ENCODE data around the gene NBAS.
"Not testable (repeated sequence)": the region's sequence is repeated elsewhere in the genome, so short reads cannot be mapped to it uniquely, and the experiment has no call there.

NBAS gene

DNA sequence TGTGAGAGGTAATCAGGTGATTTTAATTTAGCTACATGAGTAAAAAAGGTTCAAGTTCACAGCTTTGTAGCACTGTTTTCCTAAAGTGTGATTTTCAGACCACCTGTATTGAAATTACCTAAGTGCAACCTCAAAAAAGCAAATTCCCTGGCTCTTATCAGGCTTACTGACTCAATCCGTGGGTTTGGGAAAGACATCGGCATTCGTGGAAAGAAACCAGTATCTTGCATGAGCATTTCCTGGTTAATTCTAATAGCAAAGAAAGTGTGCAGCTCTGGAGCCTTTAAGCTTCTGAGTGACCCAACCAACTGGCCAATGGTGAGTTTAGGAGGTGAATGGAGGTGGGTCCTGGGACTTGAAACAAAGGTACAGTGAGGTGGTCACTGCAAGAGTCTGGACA lies 300.9 kb downstream of the NBAS start:
- DNase-seq (ENCODE audit: low read depth): no peak

- no peak for DNase-seq (ENCODE audit: low read depth)
Measured at GRCh38 chr2:15259356-15259756, 301.8 kb downstream of the NBAS start.

DNA sequence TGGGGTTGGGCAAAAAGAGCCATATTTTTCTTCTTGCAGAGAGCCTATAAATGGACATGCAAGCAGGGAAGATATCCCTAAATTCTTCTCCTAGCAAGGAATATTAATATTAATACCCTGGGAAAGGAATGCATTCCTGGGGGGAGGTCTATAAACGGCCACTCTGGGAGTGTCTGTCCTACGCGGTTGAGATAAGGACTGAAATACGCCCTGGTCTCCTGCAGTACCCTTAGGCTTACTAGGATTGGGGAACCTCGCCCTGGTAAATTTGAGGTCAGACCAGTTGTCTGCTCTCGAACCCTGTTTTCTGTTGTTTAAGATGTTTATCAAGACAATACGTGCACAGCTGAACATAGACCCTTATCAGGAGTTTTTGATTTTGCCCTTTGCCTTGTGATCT lies 302.7 kb downstream of the NBAS start:
- DNase-seq (ENCODE audit: low read depth): not testable (repeated sequence)

GRCh38 chr2:15253835-15254286 lies 307.3 kb downstream of the NBAS start:
- no peak for DNase-seq (ENCODE audit: low read depth)

- DNase-seq (ENCODE audit: low read depth): no peak
Measured at GRCh38 chr2:15253247-15253646, 307.9 kb downstream of the NBAS start.

GRCh38 chr2:15251753-15252152 lies 309.4 kb downstream of the NBAS start:
- DNase-seq (ENCODE audit: low read depth): no peak

DNA sequence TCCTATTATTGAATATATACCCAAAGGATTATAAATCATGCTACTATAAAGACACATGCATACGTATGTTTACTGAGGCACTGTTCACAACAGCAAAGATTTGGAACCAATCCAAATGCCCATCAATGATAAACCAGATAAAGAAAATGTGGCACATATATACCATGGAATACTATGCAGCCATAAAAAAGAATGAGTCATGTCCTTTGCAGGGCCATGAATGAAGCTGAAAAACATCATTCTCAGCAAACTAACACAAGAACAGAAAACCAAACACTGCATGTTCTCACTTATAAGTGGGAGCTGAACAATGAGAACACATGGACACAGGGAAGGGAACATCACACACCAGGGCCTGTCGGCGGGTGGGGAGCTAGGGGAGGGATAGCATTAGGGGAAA lies 310.2 kb downstream of the NBAS start:
- DNase-seq (ENCODE audit: low read depth): not testable (repeated sequence)

GRCh38 chr2:15246870-15247269 lies 314.3 kb downstream of the NBAS start:
- DNase-seq (ENCODE audit: low read depth): no peak

GRCh38 chr2:15243762-15244161 lies 317.4 kb downstream of the NBAS start:
- DNase-seq (ENCODE audit: low read depth): no peak

- no peak for DNase-seq (ENCODE audit: low read depth)
Measured at GRCh38 chr2:15242936-15243461, 318.1 kb downstream of the NBAS start.

GRCh38 chr2:15241929-15242328 lies 319.2 kb downstream of the NBAS start:
- DNase-seq (ENCODE audit: low read depth): no peak

GRCh38 chr2:15241201-15241600 lies 319.9 kb downstream of the NBAS start:
- no peak for DNase-seq (ENCODE audit: low read depth)

- no peak for DNase-seq (ENCODE audit: low read depth)
Measured at GRCh38 chr2:15238028-15238427, 323.1 kb downstream of the NBAS start.

- no peak for DNase-seq (ENCODE audit: low read depth)
Measured at GRCh38 chr2:15230599-15231192, 330.4 kb downstream of the NBAS start.

- DNase-seq (ENCODE audit: low read depth): no peak
Measured at GRCh38 chr2:15226661-15227060, 334.5 kb downstream of the NBAS start.

DNA sequence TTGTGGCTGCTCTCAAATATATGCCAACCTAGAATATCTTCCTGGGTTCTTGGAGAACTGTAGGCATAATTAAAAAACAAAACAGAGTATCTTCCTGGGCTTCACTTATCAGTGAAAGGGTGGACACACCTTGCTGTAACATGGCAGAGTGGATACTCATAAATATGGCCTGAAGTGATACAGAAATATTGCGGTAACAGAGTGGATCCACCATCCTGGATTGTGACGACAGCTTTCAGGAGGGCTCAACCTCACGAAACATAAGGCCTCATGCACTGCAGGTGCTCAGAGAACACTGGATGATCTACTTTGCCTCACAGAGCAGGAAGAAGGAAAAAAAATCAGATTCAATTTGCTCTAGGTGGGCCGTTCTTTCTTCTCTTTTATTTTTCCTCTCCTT lies 336.0 kb downstream of the NBAS start:
- no peak for DNase-seq (ENCODE audit: low read depth)

GRCh38 chr2:15224641-15225040 lies 336.5 kb downstream of the NBAS start:
- DNase-seq (ENCODE audit: low read depth): no peak

- DNase-seq (ENCODE audit: low read depth): peak; percentile 76
Measured at GRCh38 chr2:15223887-15224286, 337.2 kb downstream of the NBAS start.

GRCh38 chr2:15222856-15223255 lies 338.3 kb downstream of the NBAS start:
- peak; percentile 10 for DNase-seq (ENCODE audit: low read depth)

DNA sequence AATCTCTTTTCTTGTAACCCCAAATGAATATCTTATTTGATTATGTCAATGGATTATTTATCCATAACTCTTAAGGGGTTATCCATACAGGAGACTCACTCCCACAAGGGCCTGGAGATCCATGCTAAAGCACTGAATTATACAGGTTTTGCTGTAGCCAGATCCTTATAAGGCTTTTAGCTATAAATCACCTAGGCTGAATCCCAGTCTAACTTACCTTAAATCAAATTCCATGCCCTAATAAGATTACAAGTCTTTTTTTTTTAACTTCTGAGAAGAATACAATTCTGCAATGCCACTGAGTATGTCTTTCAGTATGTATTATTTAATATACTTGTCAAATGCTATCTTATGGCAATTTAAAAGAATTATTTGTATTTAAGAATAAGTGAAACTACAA lies 340.5 kb downstream of the NBAS start:
- DNase-seq (ENCODE audit: low read depth): no peak

DNA sequence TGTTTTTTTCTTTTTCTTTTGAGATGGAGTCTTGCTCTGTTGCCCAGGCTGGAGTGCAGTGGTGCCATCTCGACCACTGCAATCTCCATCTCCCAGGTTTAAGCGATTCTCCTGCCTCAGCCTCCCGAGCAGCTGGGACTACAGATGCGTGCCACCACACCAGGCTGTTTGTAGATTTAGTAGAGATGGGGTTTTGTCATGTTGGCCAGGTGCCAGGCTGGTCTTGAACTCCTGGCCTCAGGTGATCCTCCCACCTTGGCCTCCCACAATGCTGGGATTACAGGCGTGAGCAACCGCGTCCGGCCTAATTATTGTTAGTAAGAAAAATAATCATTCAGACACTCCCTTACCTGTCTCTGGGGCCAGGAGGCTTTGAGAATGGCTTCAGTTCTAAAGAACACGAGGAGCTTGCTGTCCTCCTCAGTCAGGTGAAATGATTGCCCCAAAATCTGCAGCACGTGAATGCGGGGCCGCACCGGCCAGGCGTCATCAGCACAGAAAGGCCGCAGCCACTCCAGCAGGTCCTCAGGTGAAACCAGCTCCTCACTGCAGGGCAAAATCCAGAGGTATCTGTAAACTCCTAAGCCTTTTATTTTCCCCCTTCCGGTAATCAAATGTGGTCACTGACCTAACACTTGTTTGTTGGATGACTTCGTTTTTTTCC lies 342.6 kb downstream of the NBAS start:
- DNase-seq (ENCODE audit: low read depth): no peak

GRCh38 chr2:15212249-15212648 lies 348.9 kb downstream of the NBAS start:
- DNase-seq (ENCODE audit: low read depth): no peak

DNA sequence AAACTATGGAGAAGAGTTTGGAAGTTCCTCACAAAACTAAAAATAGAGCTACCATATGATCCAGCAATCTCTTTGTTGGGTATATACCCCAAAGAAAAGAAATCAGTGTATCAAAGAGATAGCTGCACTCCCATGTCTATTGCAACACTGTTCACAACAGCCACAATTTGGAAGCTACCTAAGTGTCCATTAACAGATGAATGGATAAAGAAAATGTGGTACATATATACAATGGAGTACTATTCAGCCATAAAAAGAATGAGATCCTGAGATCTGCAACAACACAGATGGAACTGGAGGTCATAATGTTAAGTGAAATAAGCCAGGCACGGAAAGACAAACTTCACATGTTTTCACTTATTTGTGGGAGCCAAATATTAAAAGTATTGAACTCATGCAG lies 350.6 kb downstream of the NBAS start:
- DNase-seq (ENCODE audit: low read depth): not testable (repeated sequence)

- DNase-seq (ENCODE audit: low read depth): no peak
Measured at GRCh38 chr2:15206419-15206818, 354.7 kb downstream of the NBAS start.
